ENCODE measurements around the gene MTR. TPM values are rescaled to one million over a fixed set of nuclear protein-coding genes. Genes with fewer than 3 reads are reported as not detected.

The MTR gene
- 19.7 TPM for polyA plus RNA-seq (ENCODE audit: insufficient read length)

DNA sequence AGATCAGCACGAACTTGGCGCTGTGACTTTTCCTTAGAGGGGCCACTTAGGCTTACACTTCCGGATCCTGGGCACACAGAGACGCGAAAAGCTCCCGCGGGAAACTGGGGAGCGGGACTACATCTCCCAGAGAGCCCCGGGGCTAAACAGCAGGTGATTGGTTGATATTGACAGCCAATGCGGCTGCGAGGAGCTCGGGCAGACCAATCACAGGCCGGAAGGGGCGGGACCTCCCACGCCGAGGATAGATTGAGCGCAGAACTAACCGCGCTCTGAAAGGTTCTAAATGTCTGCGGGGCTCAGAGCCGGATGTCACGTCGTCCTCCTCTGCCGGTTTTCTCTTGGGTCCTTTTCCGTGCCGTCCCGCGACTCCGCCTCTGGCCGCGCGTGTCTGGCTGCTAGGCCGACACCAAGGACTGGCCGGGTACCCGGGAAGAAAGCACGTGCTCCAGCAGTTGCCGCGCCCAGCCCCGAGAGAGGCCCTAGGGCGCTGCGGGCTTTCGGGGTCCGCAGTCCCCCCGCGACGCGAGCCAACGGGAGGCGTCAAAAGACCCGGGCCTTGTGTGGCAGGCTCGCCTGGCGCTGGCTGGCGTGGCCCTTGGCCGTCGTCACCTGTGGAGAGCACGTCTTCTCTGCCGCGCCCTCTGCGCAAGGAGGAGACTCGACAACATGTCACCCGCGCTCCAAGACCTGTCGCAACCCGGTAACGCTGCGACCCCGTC, at the start of gene MTR:
TSS of gene MTR (plus strand) at position 258 of the 722 bp plus-strand sequence. CDS start at position 670, 412 bp downstream.
- peak; percentile 96 for DNase-seq (ENCODE audit: low read depth)

DNA sequence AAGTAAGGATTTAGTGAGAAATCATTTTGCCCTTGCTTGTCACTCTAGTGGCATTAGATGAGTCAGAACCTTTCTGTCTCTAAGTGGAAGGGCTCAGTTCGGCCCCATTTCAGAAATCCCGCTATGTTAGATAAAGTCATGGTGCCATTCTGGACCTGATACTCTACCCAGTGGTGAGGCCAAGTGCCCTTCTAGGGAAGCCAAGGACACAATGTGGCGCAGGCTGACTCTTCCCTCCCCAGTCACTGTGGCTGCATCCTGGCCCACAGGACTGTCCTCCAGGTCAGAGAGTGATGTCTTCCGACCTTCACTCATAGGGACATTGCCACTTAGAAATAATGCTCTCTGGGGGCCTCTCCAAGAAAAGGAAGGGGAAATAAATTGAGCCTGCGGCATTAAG, 48.3 kb upstream of the MTR start:
- DNase-seq (ENCODE audit: low read depth): no peak

DNA sequence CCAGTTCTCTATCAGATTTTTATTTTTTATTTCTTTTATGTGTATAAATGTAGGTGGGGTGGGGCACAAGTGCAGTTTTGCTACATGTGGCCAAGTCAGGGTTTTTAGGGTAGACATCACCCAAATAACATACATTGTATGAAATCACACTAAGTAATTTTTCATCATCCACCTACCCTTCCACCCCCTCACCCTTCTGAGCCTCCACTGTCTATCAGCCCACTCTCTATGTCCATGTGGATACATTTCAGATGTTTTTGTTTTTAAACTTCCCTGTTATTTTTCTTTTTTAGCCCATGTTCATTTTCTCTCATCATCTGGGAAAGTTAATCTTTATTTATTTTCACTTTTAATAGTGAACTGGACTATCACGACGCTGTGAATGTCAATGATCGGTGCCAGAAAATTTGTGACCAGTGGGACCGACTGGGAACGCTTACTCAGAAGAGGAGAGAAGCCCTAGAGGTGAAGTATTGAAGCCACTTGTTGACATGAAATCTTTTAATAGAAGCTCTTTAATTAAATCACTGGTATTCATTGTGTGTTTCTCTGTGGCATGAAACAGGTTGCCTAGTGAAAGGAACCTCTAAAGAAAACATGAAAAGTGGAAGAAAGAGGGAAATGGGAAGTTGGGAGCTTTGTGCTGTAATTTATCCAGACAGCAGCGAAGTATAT, 47.6 kb upstream of the MTR start:
- no peak for DNase-seq (ENCODE audit: low read depth)

DNA sequence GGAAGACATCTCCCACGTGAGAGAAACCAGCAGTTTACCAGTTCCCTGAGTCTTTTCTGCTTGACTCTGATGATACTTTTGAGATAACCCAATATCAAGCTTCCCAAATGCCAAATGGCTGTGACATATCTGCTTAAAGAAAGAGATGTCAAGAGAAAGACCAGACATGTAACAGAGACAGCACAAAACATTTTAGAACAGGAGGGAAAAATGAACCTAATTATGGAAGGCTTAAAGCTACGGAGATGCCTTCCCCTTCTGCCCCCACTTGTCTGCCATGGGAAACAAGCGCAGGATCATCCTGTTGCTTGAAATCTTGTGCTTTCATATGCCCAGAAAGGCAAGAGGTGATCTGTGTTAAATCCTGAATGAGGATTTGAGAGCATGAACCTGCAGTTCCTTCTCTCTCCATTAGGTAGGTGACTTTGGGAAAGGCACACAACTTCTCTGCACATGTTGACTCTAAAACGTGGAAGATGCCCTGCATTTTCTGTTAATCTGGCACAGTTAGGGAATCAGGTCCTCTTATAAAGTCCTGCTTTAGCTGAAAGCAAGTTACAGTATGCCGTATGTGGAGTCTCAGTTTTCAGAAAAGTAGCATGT, 46.7 kb upstream of the MTR start:
- DNase-seq (ENCODE audit: low read depth): no peak

DNA sequence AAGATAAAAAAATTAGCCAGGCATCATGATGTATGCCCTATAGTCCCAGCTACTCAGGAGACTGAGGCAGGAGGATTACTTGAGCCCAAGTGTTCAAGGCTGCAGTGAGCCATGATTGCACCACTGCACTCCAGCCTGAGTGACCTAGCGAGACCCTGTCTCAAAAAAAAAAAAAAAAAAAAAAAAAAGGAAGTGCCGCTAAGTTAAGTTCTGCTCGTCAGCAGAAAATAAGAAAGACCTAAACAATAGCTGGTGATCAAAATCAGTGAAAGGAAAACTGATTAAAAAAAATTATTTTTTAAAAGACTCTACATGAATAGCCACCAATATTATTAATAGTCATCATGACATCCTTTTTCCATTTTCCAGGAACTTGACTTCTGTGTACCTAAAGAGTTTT, 44.2 kb upstream of the MTR start:
- DNase-seq (ENCODE audit: low read depth): no peak

DNA sequence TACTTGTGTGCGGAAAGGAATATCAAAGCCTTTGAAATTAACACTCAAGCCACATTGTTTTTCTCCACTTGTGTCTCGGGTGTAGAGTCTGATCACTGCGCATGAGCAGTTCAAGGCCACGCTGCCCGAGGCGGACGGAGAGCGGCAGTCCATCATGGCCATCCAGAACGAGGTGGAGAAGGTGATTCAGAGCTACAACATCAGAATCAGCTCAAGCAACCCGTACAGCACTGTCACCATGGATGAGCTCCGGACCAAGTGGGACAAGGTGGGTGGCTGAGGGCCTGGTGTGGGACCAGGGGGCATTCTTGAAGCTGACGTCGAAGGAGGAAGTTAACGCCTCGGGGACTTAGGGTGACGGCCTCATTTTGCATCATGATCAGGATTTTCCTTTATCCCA, 43.7 kb upstream of the MTR start:
- no peak for DNase-seq (ENCODE audit: low read depth)

DNA sequence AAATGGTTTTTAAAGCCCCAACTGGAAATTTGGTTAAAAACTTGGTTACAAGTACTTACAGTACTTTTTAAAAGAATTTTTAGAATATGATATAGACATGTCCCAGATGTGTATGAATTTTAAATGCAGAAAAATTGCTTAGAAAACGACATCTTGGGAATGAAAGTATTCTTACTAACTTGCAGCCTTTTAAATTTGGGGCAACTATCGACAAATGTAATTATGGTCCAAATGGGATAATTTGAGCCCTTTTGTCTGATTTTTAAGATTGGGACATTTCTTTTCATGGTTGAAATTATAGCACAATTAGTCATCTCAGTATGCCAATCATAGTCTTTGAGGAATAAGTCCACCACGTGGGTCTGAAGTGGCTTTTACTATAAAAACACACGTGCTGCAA, 43.2 kb upstream of the MTR start:
- DNase-seq (ENCODE audit: low read depth): no peak

DNA sequence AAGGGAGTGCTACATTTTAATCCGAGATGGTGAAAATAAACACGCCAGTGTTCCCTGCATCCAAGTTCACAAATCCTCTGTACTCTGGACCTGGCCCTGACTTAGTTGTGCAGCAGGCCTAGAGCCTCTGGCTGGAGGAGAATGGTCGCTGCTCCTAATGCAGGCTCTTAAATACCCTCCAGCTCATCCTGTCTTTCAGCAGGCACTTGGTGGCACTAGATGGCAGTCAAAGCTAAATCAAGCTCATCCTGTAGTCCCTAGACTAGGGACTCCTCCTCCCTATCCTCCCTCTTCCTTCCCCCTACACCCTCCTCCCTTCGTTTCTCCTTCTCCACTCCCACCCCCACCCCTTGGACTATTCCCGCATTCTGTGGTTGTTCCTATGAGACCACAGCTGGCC, 41.6 kb upstream of the MTR start:
- DNase-seq (ENCODE audit: low read depth): no peak

DNA sequence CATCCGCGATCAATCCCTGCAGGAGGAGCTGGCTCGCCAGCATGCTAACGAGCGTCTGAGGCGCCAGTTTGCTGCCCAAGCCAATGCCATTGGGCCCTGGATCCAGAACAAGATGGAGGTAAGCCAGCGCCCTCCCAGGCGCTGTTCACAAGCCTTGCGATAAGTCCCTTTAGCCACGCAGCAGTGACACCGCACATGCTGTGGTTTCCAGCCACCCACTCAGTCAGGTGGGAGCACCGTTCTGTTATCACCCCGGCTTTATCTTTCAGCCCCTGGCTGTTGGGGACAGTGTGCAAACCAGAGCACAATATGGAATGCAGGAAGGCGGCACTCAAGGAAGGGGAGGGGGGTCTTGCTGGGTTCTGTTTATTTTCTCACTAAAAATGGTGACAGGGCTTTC, 41.1 kb upstream of the MTR start:
- DNase-seq (ENCODE audit: low read depth): no peak

DNA sequence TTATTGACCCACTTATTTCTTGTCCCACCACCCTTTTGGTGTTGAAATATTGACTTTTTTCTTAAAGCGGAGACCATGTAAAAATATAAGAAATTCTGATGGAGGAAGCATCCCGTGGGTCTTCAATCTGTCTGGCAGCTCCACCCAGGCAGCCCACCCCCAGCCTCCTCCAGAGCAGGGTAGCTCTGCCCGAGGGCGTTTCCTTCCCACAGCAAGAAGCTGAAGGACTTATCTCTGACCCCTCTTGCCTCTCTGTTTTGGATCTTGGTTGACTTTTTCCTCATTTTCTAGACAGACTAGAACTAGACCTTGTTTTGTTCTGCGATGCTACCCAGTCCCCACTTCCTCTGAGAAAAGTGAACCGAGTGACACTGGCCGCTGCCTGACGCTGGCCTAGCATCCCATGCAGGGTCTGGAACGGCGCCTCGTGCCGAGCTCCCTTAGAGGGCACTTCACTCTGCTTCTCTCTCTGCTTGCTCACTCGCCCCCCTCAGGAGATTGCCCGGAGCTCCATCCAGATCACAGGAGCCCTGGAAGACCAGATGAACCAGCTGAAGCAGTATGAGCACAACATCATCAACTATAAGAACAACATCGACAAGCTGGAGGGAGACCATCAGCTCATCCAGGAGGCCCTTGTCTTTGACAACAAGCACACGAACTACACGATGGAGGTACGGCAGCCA, 40.4 kb upstream of the MTR start:
- DNase-seq (ENCODE audit: low read depth): no peak

DNA sequence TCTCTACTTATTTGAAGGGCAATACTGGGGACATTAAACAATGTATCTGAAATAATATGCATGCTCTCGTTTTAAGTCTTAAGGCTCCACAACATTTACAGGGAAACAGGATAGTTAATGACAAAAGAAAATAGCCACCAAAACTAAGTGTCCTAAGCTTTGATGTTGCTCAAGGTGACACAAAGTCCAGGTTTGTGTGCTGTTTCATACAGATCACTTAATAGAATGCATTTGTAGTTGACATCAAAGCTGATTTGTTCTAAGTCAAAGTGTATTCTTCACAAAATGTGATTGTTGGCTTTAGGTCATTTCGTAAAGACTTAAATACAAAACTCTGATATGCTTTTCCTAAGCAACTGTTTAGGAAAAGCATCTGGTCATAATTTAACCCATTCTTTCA, 37.5 kb upstream of the MTR start:
- no peak for DNase-seq (ENCODE audit: low read depth)

DNA sequence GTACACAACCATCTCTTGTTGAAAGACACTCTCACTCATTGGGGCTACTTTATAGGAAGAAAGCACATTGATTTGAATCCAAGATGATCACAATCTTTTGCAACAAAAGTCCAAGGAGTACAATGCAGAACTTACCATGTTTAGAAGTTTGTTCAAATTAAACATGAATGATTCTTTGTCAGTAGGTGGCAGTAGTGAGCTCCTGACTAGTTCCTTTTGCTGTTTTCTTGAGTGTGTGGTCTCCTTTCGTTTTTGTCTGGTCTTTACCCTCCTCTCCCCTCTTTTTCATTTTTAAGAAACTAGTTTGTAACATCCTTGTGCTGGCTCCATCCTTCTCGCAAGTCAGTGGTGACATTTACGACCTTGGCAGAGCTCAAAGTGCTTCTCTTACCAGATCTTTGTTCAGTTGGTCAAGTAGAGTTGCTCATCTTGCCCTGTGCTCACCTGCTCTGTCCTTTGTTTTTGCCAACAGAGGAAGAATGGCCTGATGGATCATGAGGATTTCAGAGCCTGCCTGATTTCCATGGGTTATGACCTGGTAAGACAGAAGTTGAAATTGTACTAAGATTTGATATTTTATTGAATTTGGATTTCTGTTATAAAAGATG, 35.7 kb upstream of the MTR start:
- peak; percentile 14 for DNase-seq (ENCODE audit: low read depth)

DNA sequence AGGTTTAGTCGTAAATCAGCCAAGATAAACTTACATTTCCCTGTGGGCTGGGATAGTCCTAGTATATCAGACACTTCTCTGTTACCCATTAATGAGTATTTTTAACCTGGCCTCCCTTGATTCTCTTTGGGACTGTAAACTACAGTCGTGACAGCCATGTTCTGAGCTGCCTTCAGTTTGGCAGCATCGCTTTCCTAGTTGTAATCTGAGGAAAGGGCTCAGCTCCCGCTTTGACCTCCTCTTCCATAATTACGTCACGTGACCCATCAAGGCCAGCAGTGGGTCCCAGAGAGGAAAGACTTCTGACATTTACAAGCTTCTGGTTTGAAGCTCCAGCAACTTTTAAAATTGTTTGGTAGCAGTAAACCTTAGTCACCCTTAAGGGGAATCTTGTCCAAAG, 34.6 kb upstream of the MTR start:
- no peak for DNase-seq (ENCODE audit: low read depth)

DNA sequence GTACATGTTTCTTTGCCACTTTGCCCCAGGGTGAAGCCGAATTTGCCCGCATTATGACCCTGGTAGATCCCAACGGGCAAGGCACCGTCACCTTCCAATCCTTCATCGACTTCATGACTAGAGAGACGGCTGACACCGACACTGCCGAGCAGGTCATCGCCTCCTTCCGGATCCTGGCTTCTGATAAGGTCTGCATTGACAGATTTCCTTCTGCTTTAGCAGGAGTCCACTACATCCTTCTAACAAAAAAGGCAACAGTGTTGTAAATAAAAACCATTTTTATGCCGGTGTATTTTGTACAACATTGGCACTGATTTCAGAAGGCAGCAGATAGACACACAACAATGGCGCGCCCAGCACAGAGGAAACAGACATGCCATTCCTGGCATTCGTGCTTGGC, 34.1 kb upstream of the MTR start:
- no peak for DNase-seq (ENCODE audit: low read depth)

DNA sequence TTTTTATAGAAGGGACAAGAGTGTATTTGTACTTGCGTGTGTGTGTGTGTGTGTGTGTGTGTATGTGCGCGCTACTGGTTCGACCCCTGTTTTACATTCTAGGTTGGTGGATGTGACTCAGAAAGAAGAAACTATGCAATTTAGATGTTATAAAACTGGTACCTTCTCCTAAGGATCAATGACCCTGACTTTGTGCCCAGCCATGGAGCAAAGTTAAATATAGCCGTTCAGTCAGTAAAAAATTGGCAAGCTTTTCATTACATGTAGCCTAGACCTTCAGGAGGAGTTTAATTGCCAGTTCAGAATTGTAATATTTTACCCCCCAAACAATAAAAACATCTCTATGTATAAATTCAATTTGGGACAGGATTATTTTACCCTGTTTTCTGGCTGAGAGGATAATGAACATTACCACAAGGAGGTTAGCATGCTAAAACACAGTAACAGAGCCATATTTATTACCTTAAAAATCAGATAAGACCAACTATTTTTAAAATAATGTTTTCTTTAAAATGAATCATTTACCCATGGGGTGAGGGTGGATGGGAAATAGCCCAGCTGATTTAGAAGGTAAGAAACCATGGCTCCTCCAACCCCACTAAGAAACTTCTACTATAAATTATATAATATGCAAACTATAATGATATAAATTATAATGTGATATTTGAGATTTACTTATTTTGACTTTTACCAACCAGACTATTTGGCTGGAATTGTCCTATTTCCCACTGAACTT, 33.5 kb upstream of the MTR start:
- DNase-seq (ENCODE audit: low read depth): no peak

DNA sequence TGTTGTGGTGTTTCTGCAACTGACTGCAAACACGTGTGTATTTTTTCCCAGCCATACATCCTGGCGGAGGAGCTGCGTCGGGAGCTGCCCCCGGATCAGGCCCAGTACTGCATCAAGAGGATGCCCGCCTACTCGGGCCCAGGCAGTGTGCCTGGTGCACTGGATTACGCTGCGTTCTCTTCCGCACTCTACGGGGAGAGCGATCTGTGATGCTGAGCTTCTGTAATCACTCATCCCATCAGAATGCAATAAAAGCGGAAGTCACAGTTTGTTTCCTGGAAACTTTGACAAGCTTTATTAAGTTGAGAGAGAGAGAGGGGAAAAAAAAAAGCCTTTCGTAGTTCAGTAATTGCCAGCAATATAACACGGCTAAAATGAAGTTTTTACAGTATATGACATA, 32.7 kb upstream of the MTR start:
- DNase-seq (ENCODE audit: low read depth): no peak

DNA sequence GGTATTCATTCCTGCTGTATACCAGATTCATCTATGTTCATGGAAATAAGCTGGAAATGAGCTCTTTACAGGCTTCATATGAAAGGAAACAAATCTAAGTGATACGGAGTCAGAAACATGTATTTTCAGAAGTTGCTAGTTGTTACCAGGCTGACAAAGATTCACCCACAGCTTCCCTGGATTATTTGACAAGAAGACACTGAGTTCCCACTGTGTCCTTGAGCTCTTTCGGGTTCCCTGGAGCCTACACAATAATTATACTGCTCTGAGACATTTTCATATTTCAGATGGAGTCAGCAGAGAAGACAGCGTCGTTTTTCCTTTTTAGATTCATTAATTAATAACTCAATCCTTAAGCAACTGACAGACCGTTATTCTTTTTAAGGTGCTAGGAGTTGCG, 29.3 kb upstream of the MTR start:
- DNase-seq (ENCODE audit: low read depth): no peak

DNA sequence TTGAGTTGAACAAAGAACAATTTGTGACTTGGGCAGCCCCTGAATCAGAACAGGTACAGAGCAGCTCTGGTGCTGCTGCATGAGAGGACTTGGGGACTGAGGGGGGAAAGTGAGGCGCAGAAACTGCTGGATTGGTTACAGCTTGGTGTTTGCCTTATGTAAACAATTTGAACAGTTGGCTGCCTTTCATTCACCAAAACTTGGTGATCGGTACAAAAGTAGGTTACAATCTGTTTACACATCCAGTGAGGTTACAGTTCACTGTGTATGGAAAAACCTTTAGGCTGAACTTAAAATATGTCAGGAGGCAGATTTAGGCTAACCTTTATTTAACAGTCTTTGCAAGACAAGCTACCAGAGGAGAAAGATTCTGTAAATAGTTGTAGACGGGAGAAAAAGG, 28.6 kb upstream of the MTR start:
- DNase-seq (ENCODE audit: low read depth): no peak

DNA sequence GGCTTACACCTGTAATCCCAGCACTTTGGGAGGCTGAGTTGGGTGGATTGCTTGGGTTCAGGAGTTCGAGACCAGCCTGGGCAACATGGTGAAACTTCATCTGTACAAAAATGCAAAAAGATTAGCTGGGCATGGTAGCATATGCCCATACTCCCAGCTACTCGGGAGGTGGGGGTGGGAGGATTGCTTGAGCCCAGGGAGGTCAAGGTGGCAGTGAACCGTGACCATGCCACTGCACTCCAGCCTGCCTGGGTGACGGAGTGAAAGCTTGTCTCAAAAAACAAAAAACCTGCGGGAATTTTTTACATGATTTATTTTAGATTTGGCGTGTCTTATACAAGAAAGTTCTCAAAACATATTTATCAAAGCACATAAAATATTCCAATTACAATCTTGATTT, 27.8 kb upstream of the MTR start:
- DNase-seq (ENCODE audit: low read depth): no peak

DNA sequence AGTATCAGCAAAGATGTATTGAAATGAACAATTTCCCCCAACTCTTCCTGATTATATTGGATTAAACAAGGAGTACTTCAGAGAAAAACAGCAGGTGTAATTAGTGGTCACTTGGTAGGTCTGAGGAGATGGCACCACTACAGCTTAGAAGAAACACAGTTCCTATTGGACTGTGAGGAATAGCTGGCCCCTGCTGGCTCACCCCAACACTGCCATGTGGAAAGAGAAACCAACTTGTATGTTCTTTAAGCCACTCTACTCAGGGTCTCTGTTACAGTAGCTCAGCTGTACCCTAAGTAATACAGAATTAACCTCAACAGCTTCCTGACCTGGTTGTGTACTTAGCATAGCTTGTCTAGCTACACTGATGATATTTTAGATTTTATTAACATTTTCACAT, 26.5 kb upstream of the MTR start:
- DNase-seq (ENCODE audit: low read depth): no peak

DNA sequence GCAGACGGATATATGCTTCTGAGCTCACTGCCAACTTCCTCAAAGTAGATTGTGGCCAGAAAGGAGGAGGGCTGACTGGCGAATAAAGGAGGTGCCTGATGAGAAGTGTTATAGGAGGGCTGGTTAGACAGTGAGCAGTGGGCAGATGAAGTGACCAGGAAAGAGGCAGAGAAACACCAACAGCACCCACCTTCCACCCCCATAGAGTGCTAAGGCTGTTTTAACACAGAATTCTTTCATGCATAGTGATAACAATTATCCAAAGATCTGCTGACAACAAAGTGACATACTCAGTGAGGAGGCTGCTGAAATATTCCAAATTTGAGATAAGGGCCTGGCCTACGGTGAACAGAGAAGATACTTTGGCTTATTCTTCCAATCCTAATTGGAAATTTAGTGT, 21.2 kb upstream of the MTR start:
- no peak for DNase-seq (ENCODE audit: low read depth)

DNA sequence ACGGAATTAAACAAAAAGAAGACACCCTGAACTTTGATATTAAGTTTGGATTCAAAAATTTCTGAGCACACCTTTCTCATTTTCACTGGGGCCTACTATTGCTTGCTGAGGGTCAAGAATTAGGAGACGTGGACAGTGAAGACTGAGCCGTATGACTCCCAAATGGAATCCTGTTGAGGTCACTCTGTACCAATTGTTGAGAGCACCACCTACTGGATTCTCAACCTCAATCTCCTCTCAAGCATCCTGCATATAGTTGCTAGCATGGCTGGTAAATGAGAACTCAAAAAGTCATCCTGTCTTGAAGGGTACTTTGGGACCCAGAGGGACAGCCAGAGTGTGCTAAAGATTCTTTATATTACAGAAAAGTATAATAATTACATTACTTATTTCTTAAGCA, 20.2 kb upstream of the MTR start:
- no peak for DNase-seq (ENCODE audit: low read depth)
